Measurements from ENCODE around the gene DEDD2. TPM values are rescaled to one million over a fixed set of nuclear protein-coding genes. Genes with fewer than 3 reads are reported as not detected.

The DEDD2 gene
- total RNA-seq, 1 donor from 2014 or later, result 23.7 TPM

- Mint-ChIP-seq H3K27me3 (no peaks in the 10 kb centered on the region), H3K4me1 (ENCODE audit: unreplicated experiment) (peaks cover 45% of the 10 kb centered on the region), H3K27ac (peak overlapping the region; percentile 99), H3K9me3 (no peaks in the 10 kb centered on the region), H3K36me3 (no peaks in the 10 kb centered on the region), H3K4me3 (peak overlapping the region; percentile 98)
- peak; percentile 71 for TF ChIP-seq CTCF (conservative IDR thresholded peaks at IDR 0.05)
- peak; percentile 93 for DNase-seq (ENCODE audit: extremely low spot score, unreplicated experiment)
Measured at GRCh38 chr19:42244347-42245220, 27.1 kb upstream of the DEDD2 start.

GRCh38 chr19:42242512-42243409 is 25.3 kb upstream of the DEDD2 start, which contains the start of gene GSK3A:
Gene GSK3A, minus strand, starts transcription at chr19:42242602. Its CDS starts 137 bp downstream, at chr19:42242465.
- no peaks in the 10 kb centered on the region for H3K27me3 Mint-ChIP-seq
- peak; percentile 98 for DNase-seq (ENCODE audit: extremely low spot score, unreplicated experiment)
- H3K27ac Mint-ChIP-seq, result peak within 1 kb of the TSS; percentile 99
- H3K9me3 Mint-ChIP-seq, result no peaks in the 10 kb centered on the region
- peak within 1 kb of the TSS; percentile 98 for H3K4me3 Mint-ChIP-seq
- H3K36me3 Mint-ChIP-seq, result peaks cover 5% of the 10 kb centered on the region
- no peak for TF ChIP-seq CTCF (conservative IDR thresholded peaks at IDR 0.05)
- peaks cover 46% of the 10 kb centered on the region for H3K4me1 Mint-ChIP-seq (ENCODE audit: unreplicated experiment)

GRCh38 chr19:42242069-42242511 is 24.6 kb upstream of the DEDD2 start:
- Mint-ChIP-seq H3K9me3 (no peaks in the 10 kb centered on the region), H3K4me1 (ENCODE audit: unreplicated experiment) (peaks cover 46% of the 10 kb centered on the region), H3K4me3 (peak overlapping the region; percentile 93), H3K27ac (peak overlapping the region; percentile 83), H3K27me3 (no peaks in the 10 kb centered on the region), H3K36me3 (peaks cover 5% of the 10 kb centered on the region)
- no peak for DNase-seq (ENCODE audit: extremely low spot score, unreplicated experiment)
- no peak for TF ChIP-seq CTCF (conservative IDR thresholded peaks at IDR 0.05)

- H3K36me3 Mint-ChIP-seq, result peaks cover 10% of the 10 kb centered on the region
- H3K27me3 Mint-ChIP-seq, result no peaks in the 10 kb centered on the region
- peak overlapping the region; percentile 83 for H3K27ac Mint-ChIP-seq
- DNase-seq (ENCODE audit: extremely low spot score, unreplicated experiment), result no peak
- no peaks in the 10 kb centered on the region for H3K9me3 Mint-ChIP-seq
- peak overlapping the region; percentile 93 for H3K4me3 Mint-ChIP-seq
- H3K4me1 Mint-ChIP-seq (ENCODE audit: unreplicated experiment), result peaks cover 38% of the 10 kb centered on the region
- TF ChIP-seq CTCF (conservative IDR thresholded peaks at IDR 0.05), result no peak
Measured at GRCh38 chr19:42241279-42241678, 23.8 kb upstream of the DEDD2 start.

GRCh38 chr19:42239544-42240220 is 22.2 kb upstream of the DEDD2 start:
- H3K27ac Mint-ChIP-seq, result no peak overlapping the region
- peaks cover 18% of the 10 kb centered on the region for H3K36me3 Mint-ChIP-seq
- peak overlapping the region; percentile 50 for H3K4me3 Mint-ChIP-seq

More at GRCh38 chr19:42239544-42240220, 22.2 kb upstream of the DEDD2 start:
- DNase-seq (ENCODE audit: extremely low spot score, unreplicated experiment), result no peak
- H3K27me3 Mint-ChIP-seq, result no peaks in the 10 kb centered on the region
- peaks cover 26% of the 10 kb centered on the region for H3K4me1 Mint-ChIP-seq (ENCODE audit: unreplicated experiment)
- no peaks in the 10 kb centered on the region for H3K9me3 Mint-ChIP-seq
- TF ChIP-seq CTCF (conservative IDR thresholded peaks at IDR 0.05), result no peak
